ENCODE results near the gene WDR76.

GRCh38 chr15:43872416-43873020 lies 45.7 kb downstream of the WDR76 start:
- TF ChIP-seq CTCF (IDR thresholded peaks at IDR 0.05) = peak; percentile 79
- TF ChIP-seq POLR2AphosphoS5 (IDR thresholded peaks at IDR 0.05; ENCODE audit: low read depth, low read length) = no peak
- TF ChIP-seq MXI1 (IDR thresholded peaks at IDR 0.05; ENCODE audit: low read depth, low read length) = no peak
- TF ChIP-seq RFX5 (IDR thresholded peaks at IDR 0.05; ENCODE audit: low read length) = no peak
- no peak for TF ChIP-seq JUND (IDR thresholded peaks at IDR 0.05)
- TF ChIP-seq ZBTB33 (IDR thresholded peaks at IDR 0.05; ENCODE audit: borderline replicate concordance, low read depth) = no peak
- TF ChIP-seq GATA2 (CRISPR knock-in tag; IDR thresholded peaks at IDR 0.05) = no peak
- no peak for TF ChIP-seq REST (IDR thresholded peaks at IDR 0.05; ENCODE audit: low read depth, low read length)

Data from SK-N-SH (cell line).